DOHH2 (cell line): Measurements from ENCODE around the gene RNLS.

Experiments
- H3F3A ChIP-seq: fragments of 200-600 bp; sonication (generic), shearing (Covaris generic); 2 replicates; pipeline ENCODE4 v1.6.0; 2016; ENCODE audit warnings: antibody characterized with exemption, mild to moderate bottlenecking; ENCODE audit not compliant: control insufficient read depth, insufficient read depth
- H3K27ac ChIP-seq: fragments of 200-600 bp; sonication (generic); 2 replicates; pipeline ENCODE4 v1.5.1; 2014; ENCODE audit warnings: low read depth, mild to moderate bottlenecking, low read length, moderate library complexity
- H3K27me3 ChIP-seq: fragments of 200-600 bp; sonication (generic); 2 replicates; pipeline ENCODE4 v1.6.1; 2014; ENCODE audit warnings: mild to moderate bottlenecking, low read length, mixed read lengths; ENCODE audit not compliant: control insufficient read depth
- H3K36me3 ChIP-seq: fragments of 200-600 bp; sonication (generic); 2 replicates; pipeline ENCODE4 v1.6.1; 2014; ENCODE audit warnings: mild to moderate bottlenecking, low read length, moderate library complexity, mixed read lengths; ENCODE audit not compliant: control insufficient read depth
- H3K4me1 ChIP-seq: fragments of 200-600 bp; sonication (generic); 2 replicates; pipeline ENCODE4 v1.6.1; 2014; ENCODE audit warnings: mild to moderate bottlenecking, low read length, mixed read lengths; ENCODE audit not compliant: control insufficient read depth
- H3K4me2 ChIP-seq: fragments of 200-600 bp; sonication (generic); 2 replicates; pipeline ENCODE4 v1.6.0; 2014; ENCODE audit warnings: mild to moderate bottlenecking, low read length, moderate library complexity
- H3K4me3 ChIP-seq: fragments of 200-600 bp; sonication (generic); 2 replicates; pipeline ENCODE4 v1.5.1; 2014; ENCODE audit warnings: mild to moderate bottlenecking, low read length, mixed read lengths
- H3K79me2 ChIP-seq: fragments of 200-600 bp; sonication (generic); 2 replicates; pipeline ENCODE4 v1.6.1; 2014; ENCODE audit warnings: mild to moderate bottlenecking, low read length, mixed read lengths; ENCODE audit not compliant: control insufficient read depth
- H3K9me2 ChIP-seq: fragments of 200-600 bp; sonication (generic); replicated peaks from 2 replicates; pipeline ENCODE4 v1.6.1; 2014; ENCODE audit warnings: mild to moderate bottlenecking, low read length, mixed read lengths; ENCODE audit not compliant: control insufficient read depth
- H3K9me3 ChIP-seq: fragments of 200-600 bp; sonication (generic); 2 replicates; pipeline ENCODE4 v1.6.1; 2014; ENCODE audit warnings: antibody characterized with exemption, low read length, mixed read lengths; ENCODE audit not compliant: control insufficient read depth, insufficient read depth
- H4K20me1 ChIP-seq: fragments of 200-600 bp; sonication (generic); 2 replicates; pipeline ENCODE4 v1.6.0; 2014; ENCODE audit warnings: low read depth, mild to moderate bottlenecking, antibody characterized with exemption, low read length, moderate library complexity; ENCODE audit not compliant: control insufficient read depth, insufficient read depth
- EZH2phosphoT487 ChIP-seq: fragments of 200-600 bp; sonication (generic); IDR thresholded peaks from 2 replicates; pipeline ENCODE4 v1.6.1; 2017; ENCODE audit warnings: borderline replicate concordance, mild to moderate bottlenecking, antibody characterized with exemption, low read length, moderate library complexity, mixed read lengths
- TF ChIP-seq, protein P1 (sequence below): fragments of 200-600 bp; sonication (generic); IDR thresholded peaks from one replicate; pipeline ENCODE4 v1.5.1; 2014; ENCODE audit warnings: antibody characterized with exemption, mild to moderate bottlenecking, low read depth, low read length; ENCODE audit not compliant: poor library complexity, severe bottlenecking

RNLS gene

DNA sequence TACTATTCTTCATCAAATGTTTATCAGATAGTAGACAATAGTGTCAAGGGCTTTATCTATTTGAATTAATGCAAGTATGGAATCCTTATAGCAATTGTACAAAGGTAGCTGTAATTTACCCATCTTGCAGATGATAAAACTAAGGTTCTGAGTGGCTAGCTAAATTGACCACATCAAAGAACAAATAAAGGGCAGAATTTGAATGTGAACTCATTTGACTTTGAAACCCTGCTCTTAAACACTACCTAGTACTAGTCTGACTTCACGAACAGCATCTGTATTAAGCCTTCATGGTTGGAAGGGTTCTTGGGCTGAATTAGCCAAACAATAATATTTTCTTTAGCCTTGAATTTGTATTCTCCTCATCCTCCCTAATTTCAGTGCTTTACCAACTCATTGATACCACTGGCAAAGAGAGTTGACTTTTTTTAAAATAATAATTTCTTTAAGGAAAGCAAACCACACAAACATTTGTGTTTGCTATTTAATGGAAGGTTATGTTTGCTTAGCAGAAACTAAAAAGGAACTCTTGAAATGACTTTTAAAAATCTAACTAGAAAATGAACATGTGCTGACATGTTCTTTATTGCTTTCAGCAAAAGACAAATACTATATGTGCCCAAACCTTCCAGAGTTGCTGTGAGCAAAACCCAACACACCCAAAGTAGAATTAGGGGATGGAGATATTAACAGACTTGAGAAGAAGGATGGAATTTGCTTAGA lies 322.6 kb downstream of the RNLS start:
- Histone ChIP-seq H3K4me3 (no peak overlapping the region), H3K79me2 (no peaks in the 10 kb centered on the region), H3K4me1 (peaks cover 6% of the 10 kb centered on the region), H3K27ac (no peak overlapping the region), H3K4me2 (no peak overlapping the region), H3K27me3 (no peaks in the 10 kb centered on the region), H3F3A (no peaks in the 10 kb centered on the region), H3K9me2 (no peaks in the 10 kb centered on the region), H3K36me3 (no peaks in the 10 kb centered on the region), H4K20me1 (no peaks in the 10 kb centered on the region), H3K9me3 (no peaks in the 10 kb centered on the region)
- TF ChIP-seq EZH2phosphoT487, result no peak
- TF ChIP-seq, protein P1, sequence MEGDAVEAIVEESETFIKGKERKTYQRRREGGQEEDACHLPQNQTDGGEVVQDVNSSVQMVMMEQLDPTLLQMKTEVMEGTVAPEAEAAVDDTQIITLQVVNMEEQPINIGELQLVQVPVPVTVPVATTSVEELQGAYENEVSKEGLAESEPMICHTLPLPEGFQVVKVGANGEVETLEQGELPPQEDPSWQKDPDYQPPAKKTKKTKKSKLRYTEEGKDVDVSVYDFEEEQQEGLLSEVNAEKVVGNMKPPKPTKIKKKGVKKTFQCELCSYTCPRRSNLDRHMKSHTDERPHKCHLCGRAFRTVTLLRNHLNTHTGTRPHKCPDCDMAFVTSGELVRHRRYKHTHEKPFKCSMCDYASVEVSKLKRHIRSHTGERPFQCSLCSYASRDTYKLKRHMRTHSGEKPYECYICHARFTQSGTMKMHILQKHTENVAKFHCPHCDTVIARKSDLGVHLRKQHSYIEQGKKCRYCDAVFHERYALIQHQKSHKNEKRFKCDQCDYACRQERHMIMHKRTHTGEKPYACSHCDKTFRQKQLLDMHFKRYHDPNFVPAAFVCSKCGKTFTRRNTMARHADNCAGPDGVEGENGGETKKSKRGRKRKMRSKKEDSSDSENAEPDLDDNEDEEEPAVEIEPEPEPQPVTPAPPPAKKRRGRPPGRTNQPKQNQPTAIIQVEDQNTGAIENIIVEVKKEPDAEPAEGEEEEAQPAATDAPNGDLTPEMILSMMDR, result no peak

DNA sequence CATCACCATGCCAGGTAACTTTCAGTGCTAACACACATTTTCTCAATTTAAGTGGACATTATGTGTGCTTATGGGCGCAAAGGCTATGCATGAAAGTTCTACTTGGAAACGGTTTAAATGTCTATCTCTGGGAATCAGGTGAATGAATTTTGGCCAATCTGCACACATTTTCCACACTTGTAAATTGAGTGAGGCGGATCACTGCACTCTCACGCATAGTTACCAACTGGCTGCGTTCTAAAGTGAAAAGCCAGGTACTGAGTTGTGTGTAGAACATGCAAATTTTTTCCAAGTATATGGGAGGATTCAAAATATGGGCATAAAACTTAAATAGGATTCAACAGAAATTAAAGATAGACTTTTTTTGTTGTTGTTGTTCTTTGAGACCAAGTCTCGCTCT lies 323.7 kb downstream of the RNLS start:
- no peaks in the 10 kb centered on the region for H3K9me2 ChIP-seq
- no peaks in the 10 kb centered on the region for H4K20me1 ChIP-seq
- H3K9me3 ChIP-seq, result no peaks in the 10 kb centered on the region
- no peaks in the 10 kb centered on the region for H3K27me3 ChIP-seq
- H3K4me3 ChIP-seq, result no peak overlapping the region
- H3K4me1 ChIP-seq, result peaks cover 6% of the 10 kb centered on the region
- no peaks in the 10 kb centered on the region for H3F3A ChIP-seq
- TF ChIP-seq, protein P1, result no peak
- TF ChIP-seq EZH2phosphoT487, result no peak
- no peak overlapping the region for H3K4me2 ChIP-seq
- H3K27ac ChIP-seq, result no peak overlapping the region
- no peaks in the 10 kb centered on the region for H3K79me2 ChIP-seq
- H3K36me3 ChIP-seq, result no peaks in the 10 kb centered on the region

DNA sequence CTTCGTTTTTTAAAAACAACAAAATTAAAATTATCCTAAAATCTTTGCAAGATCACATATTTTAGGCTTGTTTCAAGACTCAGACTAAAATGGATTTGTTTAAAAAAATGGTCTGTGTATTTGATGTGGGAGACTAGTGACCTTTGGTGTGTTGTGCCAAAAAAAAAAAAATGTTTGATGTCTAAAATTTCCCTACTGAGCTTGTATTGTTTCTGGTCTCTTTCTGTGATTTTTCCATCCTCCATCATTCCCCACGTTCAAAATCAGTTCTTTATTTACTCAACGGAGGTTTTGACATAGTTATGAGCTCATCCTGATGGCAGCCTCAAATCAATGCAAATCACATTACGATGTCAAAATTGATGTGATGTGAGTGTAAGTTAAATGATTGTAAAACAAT lies 326.2 kb downstream of the RNLS start:
- Histone ChIP-seq H3F3A (no peaks in the 10 kb centered on the region), H3K9me2 (no peaks in the 10 kb centered on the region), H3K27me3 (no peaks in the 10 kb centered on the region), H3K4me2 (no peak overlapping the region), H3K4me1 (peaks cover 6% of the 10 kb centered on the region), H3K9me3 (no peaks in the 10 kb centered on the region), H3K36me3 (no peaks in the 10 kb centered on the region), H3K4me3 (no peak overlapping the region), H3K79me2 (no peaks in the 10 kb centered on the region), H4K20me1 (no peaks in the 10 kb centered on the region), H3K27ac (no peak overlapping the region)
- TF ChIP-seq, protein P1, result no peak
- TF ChIP-seq EZH2phosphoT487, result no peak
